Measurements from ENCODE around the gene CAMK2B.

DNA sequence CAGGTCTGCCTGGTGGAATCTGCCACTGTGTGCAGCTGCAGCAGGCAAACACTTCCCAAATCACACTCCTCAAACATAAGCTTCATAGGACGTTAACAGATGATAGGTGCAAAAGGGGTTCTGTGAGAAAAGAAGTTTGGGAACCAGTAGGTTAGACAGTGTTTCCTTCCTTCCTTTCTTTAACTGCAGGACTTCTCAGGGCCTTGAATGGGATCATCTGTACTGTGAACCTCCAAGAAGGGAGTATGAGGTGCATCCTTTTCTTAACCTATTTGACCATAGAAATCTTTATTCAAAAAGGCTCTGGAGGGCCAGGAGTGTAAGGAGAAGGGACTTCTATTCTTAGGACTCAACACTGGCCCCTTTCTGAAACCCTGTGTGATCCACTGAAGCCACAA is 33.0 kb downstream of the CAMK2B start:
- TF ChIP-seq ZBTB3 (CRISPR knock-in tag; IDR thresholded peaks at IDR 0.05; ENCODE audit: borderline replicate concordance, low read depth): no peak
- TF ChIP-seq PAWR (CRISPR knock-in tag; IDR thresholded peaks at IDR 0.05; ENCODE audit: borderline replicate concordance): no peak
- no peak for TF ChIP-seq SOX6 (IDR thresholded peaks at IDR 0.05)
- no peak for TF ChIP-seq SOX6 (CRISPR knock-in tag; IDR thresholded peaks at IDR 0.05)
- TF ChIP-seq CHD2 (IDR thresholded peaks at IDR 0.05; ENCODE audit: low read depth, low read length): no peak
- no peak for TF ChIP-seq ZBTB42 (CRISPR knock-in tag; IDR thresholded peaks at IDR 0.05)
- TF ChIP-seq, protein P1, sequence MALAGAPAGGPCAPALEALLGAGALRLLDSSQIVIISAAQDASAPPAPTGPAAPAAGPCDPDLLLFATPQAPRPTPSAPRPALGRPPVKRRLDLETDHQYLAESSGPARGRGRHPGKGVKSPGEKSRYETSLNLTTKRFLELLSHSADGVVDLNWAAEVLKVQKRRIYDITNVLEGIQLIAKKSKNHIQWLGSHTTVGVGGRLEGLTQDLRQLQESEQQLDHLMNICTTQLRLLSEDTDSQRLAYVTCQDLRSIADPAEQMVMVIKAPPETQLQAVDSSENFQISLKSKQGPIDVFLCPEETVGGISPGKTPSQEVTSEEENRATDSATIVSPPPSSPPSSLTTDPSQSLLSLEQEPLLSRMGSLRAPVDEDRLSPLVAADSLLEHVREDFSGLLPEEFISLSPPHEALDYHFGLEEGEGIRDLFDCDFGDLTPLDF (CRISPR knock-in tag; IDR thresholded peaks at IDR 0.05): no peak
- no peak for TF ChIP-seq HCFC1 (IDR thresholded peaks at IDR 0.05; ENCODE audit: low read depth, low read length)
